GM19452 (cell line): ENCODE data around the gene ASPM.
A peak's percentile ranks its signal among the peaks of the same experiment; 100 is the strongest.

ENCODE experiments used
- ATAC-seq: cut with Tn5 transposase; IDR thresholded peaks from one replicate; pipeline ENCODE4 v1.9.1; 2021; ENCODE audit not compliant: unreplicated experiment

ASPM gene

GRCh38 chr1:197146101-197147095 is at the start of gene ASPM:
Gene ASPM, minus strand, starts transcription at chr1:197146669. Its CDS starts 232 bp downstream, at chr1:197146437.
- ATAC-seq, result peak; percentile 99

- no peak for ATAC-seq
Observed at GRCh38 chr1:197195100-197195499, 48.6 kb upstream of the ASPM start.

GRCh38 chr1:197184190-197184589 is 37.7 kb upstream of the ASPM start:
- no peak for ATAC-seq

GRCh38 chr1:197183195-197183748 is 36.8 kb upstream of the ASPM start:
- ATAC-seq, result no peak

GRCh38 chr1:197182716-197183115 is 36.2 kb upstream of the ASPM start:
- ATAC-seq, result no peak

- ATAC-seq, result peak; percentile 48
Observed at GRCh38 chr1:197181982-197182381, 35.5 kb upstream of the ASPM start.

- ATAC-seq, result peak; percentile 60
Observed at GRCh38 chr1:197180252-197180878, 33.9 kb upstream of the ASPM start.

- peak; percentile 40 for ATAC-seq
Observed at GRCh38 chr1:197178998-197179397, 32.5 kb upstream of the ASPM start.

- ATAC-seq, result no peak
Observed at GRCh38 chr1:197174818-197175217, 28.3 kb upstream of the ASPM start.

- ATAC-seq, result no peak
Observed at GRCh38 chr1:197173571-197174507, 27.4 kb upstream of the ASPM start.

- no peak for ATAC-seq
Observed at GRCh38 chr1:197171531-197171930, 25.1 kb upstream of the ASPM start.

GRCh38 chr1:197170538-197170937 is 24.1 kb upstream of the ASPM start:
- ATAC-seq, result no peak

- ATAC-seq, result no peak
Observed at GRCh38 chr1:197159461-197159860, 13.0 kb upstream of the ASPM start.

GRCh38 chr1:197156692-197157091 is 10.2 kb upstream of the ASPM start:
- ATAC-seq, result no peak

- ATAC-seq, result no peak
Observed at GRCh38 chr1:197152662-197153061, 6.2 kb upstream of the ASPM start.

GRCh38 chr1:197151185-197151584 is 4.7 kb upstream of the ASPM start:
- no peak for ATAC-seq

- ATAC-seq, result no peak
Observed at GRCh38 chr1:197150336-197151005, 4.0 kb upstream of the ASPM start.

GRCh38 chr1:197149340-197149739 is 2.9 kb upstream of the ASPM start:
- no peak for ATAC-seq

GRCh38 chr1:197145446-197146024 is 934 bp downstream of the ASPM start:
- no peak for ATAC-seq
